Effector memory CD4-positive, alpha-beta T cell (primary cell): ENCODE measurements around the gene LPCAT1.

Experiments
- DNase-seq, 3 donors: peaks; one replicate each; pipeline ENCODE4 v3.0.0-alpha.2; 2020
- H3K27ac ChIP-seq: 2 replicates; pipeline ENCODE4 v1.7.0; 2013; ENCODE audit warnings: mild to moderate bottlenecking, low read length, moderate library complexity; ENCODE audit not compliant: insufficient read depth, poor library complexity, severe bottlenecking
- H3K27me3 ChIP-seq: replicated peaks from 2 replicates; pipeline ENCODE4 v1.7.0; 2013; ENCODE audit warnings: mild to moderate bottlenecking, low read length; ENCODE audit not compliant: insufficient read depth, control insufficient read depth, poor library complexity, severe bottlenecking
- H3K36me3 ChIP-seq: 2 replicates; pipeline ENCODE4 v1.7.0; 2013; ENCODE audit warnings: mild to moderate bottlenecking, low read length, moderate library complexity; ENCODE audit not compliant: control insufficient read depth, insufficient read depth
- H3K4me1 ChIP-seq: 2 replicates; pipeline ENCODE4 v1.7.0; 2013; ENCODE audit warnings: low read length, mild to moderate bottlenecking; ENCODE audit not compliant: control insufficient read depth, insufficient read depth, poor library complexity, severe bottlenecking
- H3K4me3 ChIP-seq: 2 replicates; pipeline ENCODE4 v1.7.0; 2013; ENCODE audit warnings: low read length, low read depth, mild to moderate bottlenecking; ENCODE audit not compliant: insufficient read depth, poor library complexity, severe bottlenecking
- H3K9me3 ChIP-seq: 2 replicates; pipeline ENCODE4 v1.7.0; 2013; ENCODE audit warnings: mild to moderate bottlenecking, low read length, moderate library complexity; ENCODE audit not compliant: control insufficient read depth

Gene LPCAT1

DNA sequence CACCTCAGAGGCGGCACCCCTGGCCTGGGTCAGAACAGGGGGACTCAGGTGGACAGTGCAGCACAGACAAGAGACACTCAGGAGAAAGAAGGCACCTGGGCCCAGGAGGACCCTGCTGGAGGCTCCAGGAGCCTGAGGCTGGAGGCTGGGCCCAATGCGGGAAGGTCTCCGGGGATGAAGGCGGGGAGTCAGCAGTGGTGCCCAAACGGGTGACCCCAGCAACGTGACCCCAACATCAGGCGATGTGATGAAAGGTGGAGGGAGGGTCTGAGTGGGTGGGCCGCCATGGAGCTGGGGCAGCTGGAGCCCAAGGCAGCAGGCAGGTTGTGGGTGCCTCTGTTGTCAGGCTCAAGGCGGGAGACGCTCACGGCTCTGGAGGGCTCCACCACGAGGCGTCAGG is 37.5 kb downstream of the LPCAT1 start:
- H3K4me3 ChIP-seq: no peak overlapping the region
- H3K9me3 ChIP-seq: no peaks in the 10 kb centered on the region
- no peak for DNase-seq
- H3K27me3 ChIP-seq: no peaks in the 10 kb centered on the region
- no peak overlapping the region for H3K27ac ChIP-seq
- peaks cover 38% of the 10 kb centered on the region for H3K36me3 ChIP-seq
- no peaks in the 10 kb centered on the region for H3K4me1 ChIP-seq

DNA sequence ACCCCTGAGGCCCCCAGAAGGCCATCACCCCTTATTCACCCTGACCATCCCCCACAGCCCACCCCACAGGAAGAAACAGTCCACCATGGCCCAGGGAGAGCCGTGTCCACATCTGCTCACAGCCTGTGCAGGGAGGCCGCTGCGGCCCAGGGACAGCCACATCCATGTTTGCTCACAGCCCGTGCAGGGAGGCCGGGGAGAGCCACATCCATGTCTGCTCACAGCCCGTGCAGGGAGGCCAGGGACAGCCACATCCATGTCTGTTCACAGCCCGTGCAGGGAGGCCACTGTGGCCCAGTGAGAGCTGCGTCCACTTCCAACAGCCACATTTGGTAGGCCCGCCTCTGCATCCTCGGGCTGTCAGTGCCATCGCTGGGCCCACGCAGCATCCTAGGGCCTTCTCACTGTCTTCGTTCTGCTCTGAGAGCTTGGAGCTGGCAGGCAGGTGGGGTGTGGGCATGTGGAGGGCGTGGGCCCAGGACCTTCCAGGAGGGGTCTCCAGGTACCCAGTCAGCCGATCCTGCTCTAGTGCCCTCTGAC is 38.1 kb downstream of the LPCAT1 start:
- Histone ChIP-seq H3K4me1 (no peaks in the 10 kb centered on the region), H3K36me3 (peaks cover 33% of the 10 kb centered on the region)

DNA sequence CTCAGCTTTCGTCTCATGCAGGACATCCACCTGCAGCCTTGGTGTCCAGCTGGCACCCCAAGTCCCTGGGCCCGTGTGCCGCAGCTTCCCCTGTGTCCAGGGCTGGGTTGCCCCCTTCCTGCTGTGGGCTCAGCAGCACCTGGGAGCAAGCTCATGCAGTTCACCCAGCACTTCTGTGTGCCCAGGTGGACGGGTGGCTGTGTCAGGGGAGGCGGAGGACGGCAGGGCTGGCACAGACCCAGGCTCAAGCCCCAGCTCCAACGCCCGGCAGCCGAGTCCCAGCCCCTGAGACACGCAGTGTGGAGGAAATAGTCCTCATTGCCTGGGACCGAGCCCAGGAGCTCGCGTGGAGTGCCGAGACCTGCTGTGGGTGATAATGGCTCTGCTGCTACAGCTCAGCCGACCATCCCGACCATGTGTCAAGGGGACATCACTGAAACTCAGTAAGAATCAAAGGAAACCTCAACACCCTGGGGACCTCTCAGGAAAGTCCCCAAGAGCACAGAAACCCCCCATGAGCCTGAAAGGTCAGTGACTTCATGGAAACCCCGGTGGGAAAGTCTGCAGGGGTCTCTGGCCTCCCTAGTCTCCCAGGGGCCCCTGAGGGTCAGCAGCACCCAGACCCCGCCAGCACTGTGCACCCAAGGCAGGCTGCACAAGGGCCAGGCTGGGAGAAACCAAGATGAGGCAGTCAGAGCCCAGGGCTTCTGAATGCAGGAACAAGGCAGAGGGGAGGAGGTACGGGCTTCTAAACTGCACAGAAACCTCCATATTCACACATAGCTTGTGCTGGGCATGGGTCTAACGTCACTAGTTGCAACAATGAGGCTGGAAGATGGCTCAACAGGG is 38.8 kb downstream of the LPCAT1 start:
- H3K4me3 ChIP-seq: no peak overlapping the region

More for the DNA sequence above, 38.1 kb downstream of the LPCAT1 start:
- H3K27me3 ChIP-seq: no peaks in the 10 kb centered on the region
- DNase-seq: no peak
- H3K27ac ChIP-seq: no peak overlapping the region
- H3K9me3 ChIP-seq: no peaks in the 10 kb centered on the region
- no peak overlapping the region for H3K4me3 ChIP-seq

DNA sequence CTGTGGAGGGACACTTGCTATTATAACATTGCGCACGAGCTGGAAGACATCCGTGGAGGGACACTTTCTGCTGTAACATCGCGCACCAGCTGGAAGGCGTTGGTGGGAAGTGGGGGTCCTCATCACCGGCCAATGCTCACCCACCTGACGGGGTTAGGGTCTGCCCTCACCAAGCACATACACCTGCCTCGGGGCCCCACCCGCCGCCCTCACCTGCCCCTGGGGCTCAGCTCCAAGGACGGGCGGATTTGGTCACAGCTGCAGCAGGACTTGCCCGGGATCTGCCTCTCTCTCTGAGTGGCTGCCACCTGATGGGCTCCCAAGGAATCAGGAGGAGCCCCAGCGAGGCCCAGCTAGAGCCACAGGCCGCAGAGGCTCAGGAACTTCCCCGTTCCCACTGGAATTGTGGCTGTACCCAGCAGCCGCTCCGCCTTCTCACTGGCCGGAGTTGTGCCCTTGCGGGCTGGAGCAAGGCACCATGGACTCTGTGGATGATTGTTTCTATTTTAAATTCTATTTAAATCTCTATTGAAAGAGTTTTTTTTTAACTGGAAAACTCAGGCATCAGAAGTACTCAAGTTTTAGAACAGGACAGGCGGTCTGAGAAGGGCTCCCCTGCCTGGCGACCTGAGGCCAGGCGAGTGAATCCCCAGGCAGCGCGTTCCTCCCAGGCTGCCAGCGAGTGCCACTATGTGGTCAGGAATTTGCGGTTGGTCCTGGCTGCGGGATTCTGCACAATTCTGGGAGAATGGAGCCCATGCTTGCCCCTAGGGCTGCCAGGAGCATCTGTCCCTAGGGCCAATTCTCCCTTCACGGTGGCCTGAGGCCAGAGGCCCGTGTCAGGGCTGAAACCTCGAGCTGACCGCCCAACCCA is 39.7 kb downstream of the LPCAT1 start:
- H3K27me3 ChIP-seq: no peaks in the 10 kb centered on the region
- DNase-seq: no peak
- no peaks in the 10 kb centered on the region for H3K4me1 ChIP-seq
- H3K36me3 ChIP-seq: peaks cover 28% of the 10 kb centered on the region
- H3K4me3 ChIP-seq: no peak overlapping the region
- H3K27ac ChIP-seq: no peak overlapping the region
- H3K9me3 ChIP-seq: no peaks in the 10 kb centered on the region

More for the DNA sequence above, 38.8 kb downstream of the LPCAT1 start:
- no peak for DNase-seq
- Histone ChIP-seq H3K4me1 (no peaks in the 10 kb centered on the region), H3K27me3 (no peaks in the 10 kb centered on the region), H3K9me3 (no peaks in the 10 kb centered on the region), H3K36me3 (peaks cover 33% of the 10 kb centered on the region), H3K27ac (no peak overlapping the region)

DNA sequence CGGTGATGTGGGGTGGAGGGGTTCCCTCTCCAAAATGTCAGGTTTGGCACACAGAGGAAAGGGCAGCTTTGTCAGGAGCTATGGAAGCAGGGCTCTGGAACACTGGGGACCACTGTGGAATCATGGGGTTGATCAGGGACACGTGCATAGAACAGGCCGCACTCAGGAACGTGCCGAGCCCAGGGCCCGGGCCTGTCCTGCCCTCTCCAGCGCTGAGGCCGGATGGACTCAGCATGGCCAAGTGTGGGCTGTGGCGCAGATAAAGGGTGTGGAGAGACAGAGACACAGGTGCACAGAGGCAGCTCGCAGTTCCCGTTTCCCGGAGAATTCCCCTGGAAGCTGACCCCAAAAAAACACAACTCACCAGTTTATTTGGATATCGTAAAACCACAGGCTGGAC is 40.7 kb downstream of the LPCAT1 start:
- Histone ChIP-seq H3K9me3 (no peaks in the 10 kb centered on the region), H3K27ac (no peak overlapping the region), H3K27me3 (no peaks in the 10 kb centered on the region), H3K4me3 (no peak overlapping the region), H3K36me3 (peaks cover 35% of the 10 kb centered on the region), H3K4me1 (no peaks in the 10 kb centered on the region)
- DNase-seq: no peak

DNA sequence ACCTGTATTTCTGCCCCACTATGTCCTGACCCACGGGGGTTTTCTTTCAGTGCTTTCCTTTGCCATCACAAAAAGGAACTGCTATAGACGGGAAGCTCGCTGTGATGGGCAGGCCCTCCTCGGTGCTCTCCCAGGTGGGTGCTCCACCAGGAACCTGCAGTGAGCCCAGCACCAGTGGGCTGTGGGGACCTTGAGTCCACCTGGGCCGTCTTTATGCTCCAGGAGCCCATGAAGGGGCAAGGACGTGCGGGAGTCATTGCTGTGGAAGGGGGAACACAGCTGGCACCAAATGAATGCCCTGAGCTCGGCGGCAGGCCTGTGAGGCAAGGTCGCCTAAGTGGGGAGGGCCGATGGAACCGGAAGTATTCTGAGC is 41.8 kb downstream of the LPCAT1 start:
- Histone ChIP-seq H3K27ac (no peak overlapping the region), H3K4me3 (no peak overlapping the region), H3K36me3 (peaks cover 32% of the 10 kb centered on the region), H3K4me1 (no peaks in the 10 kb centered on the region), H3K27me3 (no peaks in the 10 kb centered on the region), H3K9me3 (no peaks in the 10 kb centered on the region)
- DNase-seq: no peak

DNA sequence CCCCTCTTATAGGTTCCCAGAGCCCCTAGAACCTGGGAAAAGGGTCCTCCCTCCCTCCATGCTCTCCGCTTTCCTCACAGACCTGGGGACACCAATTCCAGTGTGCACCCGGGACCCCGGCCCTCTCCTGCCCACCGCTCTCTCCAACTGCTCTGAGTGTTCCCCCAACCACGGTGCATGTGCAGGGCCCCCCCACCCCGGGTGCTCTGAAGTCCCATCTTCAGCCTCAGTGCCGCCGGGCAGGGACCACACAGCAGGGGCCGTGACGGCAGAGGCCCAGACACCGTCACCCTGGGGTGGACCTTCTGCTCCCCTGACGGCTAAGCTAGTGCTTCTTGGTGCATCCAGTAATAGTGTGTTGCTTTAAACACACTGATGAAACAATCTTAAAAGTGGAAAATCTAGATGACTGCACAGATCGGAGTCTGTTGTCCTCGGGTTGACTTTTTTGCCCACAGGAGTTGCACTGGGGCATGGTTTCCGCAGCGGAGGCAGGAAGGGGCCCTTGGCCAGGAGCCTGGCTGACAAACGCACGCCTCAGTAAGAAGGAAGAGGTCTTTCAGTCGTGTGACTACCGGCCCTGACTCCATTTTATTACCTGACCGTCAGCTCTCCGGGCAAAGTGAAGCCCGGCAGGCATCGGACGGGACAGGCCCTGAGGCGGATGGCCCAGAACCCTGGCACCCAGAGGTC is 42.3 kb downstream of the LPCAT1 start:
- Histone ChIP-seq H3K4me1 (no peaks in the 10 kb centered on the region), H3K27ac (no peak overlapping the region), H3K9me3 (no peaks in the 10 kb centered on the region), H3K36me3 (peaks cover 37% of the 10 kb centered on the region), H3K4me3 (no peak overlapping the region), H3K27me3 (no peaks in the 10 kb centered on the region)
- DNase-seq: no peak

DNA sequence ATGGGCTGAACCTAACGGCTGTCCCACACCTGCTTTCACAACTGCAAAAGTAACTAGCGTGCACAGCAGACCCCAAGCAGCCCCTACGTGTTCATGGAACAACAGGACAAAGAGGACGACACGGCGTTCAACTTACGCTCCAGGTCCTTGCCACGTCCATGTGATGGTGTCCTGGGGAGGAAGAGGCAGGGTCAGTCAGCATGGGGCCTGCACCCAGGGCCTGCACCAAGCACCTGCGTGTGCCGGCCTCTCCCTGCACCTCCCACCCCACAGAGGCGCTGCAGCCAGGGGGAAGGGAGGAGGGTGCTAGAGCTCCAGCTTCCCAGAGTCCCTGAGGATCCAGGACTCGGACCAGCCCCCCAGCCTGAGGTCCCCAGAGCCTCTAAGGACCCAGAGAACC is 43.0 kb downstream of the LPCAT1 start:
- H3K27me3 ChIP-seq: no peaks in the 10 kb centered on the region
- H3K9me3 ChIP-seq: no peaks in the 10 kb centered on the region
- no peak overlapping the region for H3K4me3 ChIP-seq
- no peaks in the 10 kb centered on the region for H3K4me1 ChIP-seq
- DNase-seq: no peak
- H3K36me3 ChIP-seq: peaks cover 37% of the 10 kb centered on the region
- H3K27ac ChIP-seq: no peak overlapping the region

DNA sequence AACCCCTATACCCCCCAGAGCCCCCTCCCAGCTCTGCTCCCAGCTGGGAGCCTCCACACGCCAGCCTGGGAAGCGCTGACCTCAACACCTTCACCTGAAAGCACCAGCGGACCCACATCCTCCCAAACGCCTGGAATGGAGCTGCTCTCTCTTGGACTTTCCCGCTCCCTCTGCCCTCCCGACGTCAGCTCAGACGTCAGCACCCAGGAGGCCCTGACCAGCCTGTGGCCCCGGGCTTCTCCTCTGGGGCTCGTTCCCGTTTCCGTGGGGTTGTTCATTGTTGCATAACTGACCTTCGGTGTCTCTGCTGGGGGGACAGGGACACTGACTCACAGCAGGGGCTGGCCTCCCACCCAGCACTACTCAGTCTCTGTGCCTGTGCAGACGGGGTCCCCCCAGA is 43.5 kb downstream of the LPCAT1 start:
- H3K4me1 ChIP-seq: no peaks in the 10 kb centered on the region
- no peak overlapping the region for H3K4me3 ChIP-seq
- peaks cover 38% of the 10 kb centered on the region for H3K36me3 ChIP-seq
- H3K27me3 ChIP-seq: no peaks in the 10 kb centered on the region
- H3K27ac ChIP-seq: no peak overlapping the region
- no peak for DNase-seq
- H3K9me3 ChIP-seq: no peaks in the 10 kb centered on the region
